ENCODE results near the gene GTF3C6.
"Not testable (repeated sequence)": the region's sequence is repeated elsewhere in the genome, so short reads cannot be mapped to it uniquely, and the experiment has no call there.

Gene GTF3C6

DNA sequence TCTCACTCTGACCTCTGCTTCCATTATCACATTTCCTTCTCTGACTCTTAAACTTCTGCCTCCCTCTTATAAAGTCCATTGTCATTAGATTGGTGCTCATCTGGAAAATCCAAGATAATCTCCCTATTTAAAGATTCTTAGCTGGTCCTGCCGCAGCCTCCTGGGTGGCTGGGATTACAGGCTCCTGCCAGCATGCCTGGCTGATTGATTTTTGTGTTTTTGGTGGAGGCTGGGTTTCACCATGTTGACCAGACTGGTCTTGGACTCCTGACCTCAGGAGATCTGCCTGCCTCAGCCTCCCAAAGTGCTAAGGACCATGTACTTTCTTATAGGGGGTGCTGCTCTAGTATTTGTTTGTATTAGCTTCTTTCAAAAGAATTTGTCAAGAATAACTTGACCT is 18.1 kb downstream of the GTF3C6 start:
- no peak for DNase-seq (ENCODE audit: low read depth in 2 of 2, low spot score in 1 of 2)

DNA sequence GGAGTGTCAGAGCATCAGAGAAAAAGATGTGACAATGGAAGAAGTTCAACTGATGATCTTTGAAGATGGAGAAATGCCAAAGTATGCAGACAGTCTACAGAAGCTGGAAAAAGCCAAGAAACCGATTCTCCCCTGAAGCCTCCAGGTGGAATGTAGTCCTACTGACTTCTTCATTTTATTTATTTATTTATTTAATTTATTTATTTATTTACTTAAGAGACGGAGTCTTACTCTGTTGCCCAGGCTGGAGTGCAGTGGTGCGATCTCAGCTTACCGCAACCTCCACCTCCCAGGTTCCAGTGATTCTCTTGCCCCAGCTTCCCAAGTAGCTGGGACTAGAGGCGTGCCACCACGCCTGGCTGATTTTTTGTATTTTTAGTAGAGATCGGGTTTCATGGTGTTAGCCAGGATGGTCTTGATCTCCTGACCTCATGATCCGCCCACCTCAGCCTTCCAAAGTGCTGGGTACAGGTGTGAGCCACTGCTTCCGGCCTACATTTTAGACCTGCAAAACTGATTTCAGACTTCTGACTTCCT is 21.1 kb downstream of the GTF3C6 start:
- DNase-seq (ENCODE audit: low read depth in 2 of 2, low spot score in 1 of 2): no peak

DNA sequence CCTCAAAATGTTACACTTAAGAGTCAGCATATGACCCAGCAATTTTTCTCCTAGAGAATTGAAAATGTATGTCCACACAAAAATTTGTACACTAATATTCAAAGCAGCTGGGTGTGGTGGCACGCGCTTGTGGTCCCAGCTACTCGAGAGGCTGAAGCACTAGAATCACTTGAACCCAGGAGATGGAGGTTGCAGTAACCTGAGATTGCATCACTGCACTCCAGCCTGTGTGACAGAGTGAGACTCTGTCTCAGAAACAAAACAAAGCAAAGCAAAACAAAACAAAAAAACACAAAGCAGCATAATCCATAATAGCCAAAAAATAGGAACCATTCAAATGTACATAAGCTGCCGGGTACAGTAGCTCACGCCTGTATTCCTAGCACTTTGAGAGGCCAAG is 21.7 kb downstream of the GTF3C6 start:
- DNase-seq (ENCODE audit: low read depth in 2 of 2, low spot score in 1 of 2): no peak

DNA sequence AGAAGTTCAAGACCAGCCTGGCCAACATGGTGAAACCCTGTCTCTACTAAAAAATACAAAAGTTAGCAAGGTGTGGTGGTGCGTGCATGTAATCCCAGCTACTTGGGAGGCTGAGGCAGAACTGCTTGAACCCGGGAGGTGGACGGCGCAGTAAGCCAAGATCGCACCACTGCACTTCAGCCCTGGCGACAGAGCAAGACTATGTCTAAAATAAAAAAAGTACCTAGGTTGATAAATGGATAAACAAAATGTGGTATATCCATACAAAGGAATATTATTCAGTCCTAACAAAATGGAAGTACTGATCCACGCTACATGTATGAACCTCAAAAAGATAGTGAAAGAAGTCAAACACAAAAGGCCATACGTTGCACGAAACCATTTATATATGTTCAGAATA is 22.1 kb downstream of the GTF3C6 start:
- no peak for DNase-seq (ENCODE audit: low read depth in 2 of 2, low spot score in 1 of 2)

DNA sequence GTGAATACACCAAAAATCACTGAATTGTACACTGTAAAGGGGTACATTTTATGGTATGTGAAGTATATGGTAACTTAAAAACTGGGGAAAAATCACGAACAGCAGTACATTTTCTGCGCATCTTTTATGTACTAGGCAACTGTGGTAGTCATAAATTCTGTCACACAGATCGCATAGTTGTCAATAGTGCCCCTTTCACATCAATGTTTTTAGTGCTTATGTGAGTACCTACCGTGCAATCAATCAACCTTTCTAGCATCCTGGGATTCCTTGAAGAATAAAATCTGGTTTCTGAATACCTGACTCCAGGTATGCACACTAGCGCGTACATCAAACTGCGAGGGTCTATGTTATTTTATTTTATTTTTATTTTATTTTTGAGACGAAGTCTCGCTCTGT is 22.7 kb downstream of the GTF3C6 start:
- no peak for DNase-seq (ENCODE audit: low read depth in 2 of 2, low spot score in 1 of 2)

DNA sequence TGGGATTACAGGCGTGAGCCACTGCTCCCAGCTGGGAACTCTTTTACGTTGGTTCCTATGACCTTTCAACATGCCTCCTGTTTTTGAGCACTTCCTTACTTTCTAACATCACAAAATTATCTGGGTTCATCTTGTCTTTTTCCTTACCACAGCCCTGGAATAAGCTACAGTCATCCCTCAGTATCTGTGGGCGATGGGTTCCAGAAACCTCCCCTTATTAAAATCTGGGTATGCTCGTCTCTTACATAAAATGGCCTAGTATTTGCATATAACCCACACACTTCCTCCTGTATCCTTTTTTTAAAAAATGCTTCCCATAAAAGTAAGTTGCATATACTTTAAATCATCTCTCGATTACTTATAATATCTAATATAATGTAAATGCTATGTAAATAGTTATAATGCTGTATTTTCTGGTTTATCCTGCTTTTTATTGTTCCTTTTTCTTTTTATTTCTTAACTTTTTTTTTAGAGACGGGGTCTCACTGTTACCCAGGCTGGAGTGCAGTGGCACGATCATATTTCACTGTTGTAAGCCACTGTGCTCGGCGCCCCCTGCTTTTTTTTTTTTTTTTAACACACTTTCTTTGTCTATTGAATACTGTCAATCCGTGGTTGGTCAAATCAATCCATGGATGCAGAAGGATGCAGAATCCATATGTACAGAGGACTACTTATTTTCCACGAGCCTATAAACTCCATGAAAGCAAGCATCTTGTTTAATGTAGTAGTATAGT is 32.5 kb downstream of the GTF3C6 start:
- DNase-seq (ENCODE audit: low read depth in 2 of 2, low spot score in 1 of 2): no peak

DNA sequence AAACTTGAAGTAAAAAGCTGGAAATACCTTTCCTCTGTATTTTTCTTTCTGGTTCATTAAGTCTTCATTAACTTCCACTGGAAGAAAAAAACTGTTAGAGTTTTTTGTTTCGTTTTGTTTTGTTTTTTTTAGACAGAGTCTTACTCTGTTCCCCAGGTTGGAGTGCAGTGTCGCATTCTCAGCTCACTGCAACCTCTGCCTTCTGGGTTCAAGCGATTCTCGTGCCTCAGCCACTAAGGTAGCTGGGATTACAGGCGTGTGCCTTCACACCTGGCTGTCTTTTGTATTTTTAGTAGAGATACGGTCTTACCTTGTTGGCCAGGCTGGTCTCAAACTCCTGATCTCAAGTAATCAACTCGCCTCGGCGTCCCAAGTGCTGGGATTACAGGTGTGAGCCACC is 38.2 kb downstream of the GTF3C6 start:
- DNase-seq (ENCODE audit: low read depth in 2 of 2, low spot score in 1 of 2): no peak

DNA sequence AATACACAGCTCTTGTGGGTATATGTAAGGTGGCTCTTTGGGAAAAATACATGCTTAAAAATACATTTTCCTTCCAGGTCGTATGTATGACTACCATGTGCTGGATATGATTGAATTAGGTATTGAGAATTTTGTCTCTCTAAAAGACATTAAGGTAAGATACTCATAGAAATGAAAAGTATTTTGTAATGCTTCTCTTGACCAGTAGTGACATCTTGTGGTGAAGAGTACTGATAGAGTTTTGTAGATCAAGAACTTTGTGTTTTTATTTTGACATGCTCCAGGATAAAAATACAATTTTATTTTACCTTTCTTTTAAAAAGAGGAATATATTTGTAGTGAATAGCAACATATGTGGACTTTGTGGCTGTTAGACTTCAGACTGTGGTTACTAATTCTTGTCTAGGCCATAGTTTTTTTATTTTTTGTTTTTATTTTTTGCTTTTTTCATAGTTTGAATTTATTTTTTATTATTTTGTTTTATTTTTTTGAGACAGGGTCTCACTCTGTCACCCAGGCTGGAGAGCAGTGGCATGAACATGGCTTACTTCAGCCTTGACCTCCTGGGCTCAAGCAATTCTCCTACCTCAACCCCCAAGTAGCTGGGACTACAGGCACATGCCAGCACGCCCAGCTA is 41.2 kb downstream of the GTF3C6 start:
- DNase-seq (ENCODE audit: low read depth in 2 of 2, low spot score in 1 of 2): no peak

DNA sequence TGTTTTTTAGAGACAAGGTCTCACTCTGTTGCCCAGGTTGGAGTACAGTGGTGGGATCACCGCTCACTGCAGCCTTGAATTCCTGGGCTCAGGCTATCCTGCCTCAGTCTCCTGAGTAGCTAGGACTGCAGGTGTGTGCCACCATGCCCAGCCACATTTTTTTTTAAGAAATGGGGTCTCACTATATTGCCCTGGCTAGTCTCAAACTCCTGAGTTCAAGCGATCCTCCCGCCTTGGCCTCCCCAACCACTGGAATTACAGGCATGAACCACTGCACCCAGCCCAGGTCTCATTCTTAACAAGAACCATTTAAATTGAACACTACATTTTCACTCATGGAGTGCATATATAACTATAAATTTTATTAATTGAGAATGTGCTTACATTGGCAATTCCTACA is 43.8 kb downstream of the GTF3C6 start:
- DNase-seq (ENCODE audit: low read depth in 2 of 2, low spot score in 1 of 2): no peak

DNA sequence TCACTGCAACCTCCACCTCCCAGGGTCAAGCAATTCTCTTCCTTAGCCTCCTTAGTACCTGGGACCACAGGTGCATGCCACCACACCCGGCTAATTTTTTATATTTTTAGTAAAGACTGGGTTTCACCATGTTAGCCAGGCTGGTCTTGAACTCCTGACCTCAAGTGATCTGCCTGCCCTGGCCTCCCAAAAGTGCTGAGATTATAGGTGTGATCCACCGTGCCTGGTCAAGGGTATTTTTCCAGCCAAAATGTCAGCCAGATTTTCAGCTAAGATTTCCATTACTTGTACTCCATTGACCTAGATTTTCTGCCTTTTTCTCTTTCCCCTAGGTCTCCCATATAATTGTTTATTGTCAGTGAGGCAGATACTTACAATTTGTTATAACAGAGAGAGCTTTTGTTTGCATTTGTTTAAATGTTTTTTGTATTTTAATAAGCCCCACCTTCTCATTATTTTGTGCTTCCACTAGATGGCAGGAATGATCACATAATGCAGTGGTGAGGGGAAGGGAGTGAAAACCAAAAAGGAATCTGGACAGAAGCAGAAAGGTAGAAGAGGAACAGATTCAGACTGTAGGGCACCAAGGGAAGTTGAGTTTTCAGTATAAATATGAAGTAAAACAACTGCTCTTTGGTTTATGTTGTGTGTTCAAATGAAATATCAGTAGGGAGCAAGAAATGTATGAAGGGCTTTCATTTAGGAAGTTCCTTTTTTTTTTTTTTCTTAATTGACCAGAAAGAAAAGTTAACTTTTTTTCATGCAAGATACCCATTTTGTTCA is 53.0 kb downstream of the GTF3C6 start:
- DNase-seq (ENCODE audit: low read depth in 2 of 2, low spot score in 1 of 2): no peak

DNA sequence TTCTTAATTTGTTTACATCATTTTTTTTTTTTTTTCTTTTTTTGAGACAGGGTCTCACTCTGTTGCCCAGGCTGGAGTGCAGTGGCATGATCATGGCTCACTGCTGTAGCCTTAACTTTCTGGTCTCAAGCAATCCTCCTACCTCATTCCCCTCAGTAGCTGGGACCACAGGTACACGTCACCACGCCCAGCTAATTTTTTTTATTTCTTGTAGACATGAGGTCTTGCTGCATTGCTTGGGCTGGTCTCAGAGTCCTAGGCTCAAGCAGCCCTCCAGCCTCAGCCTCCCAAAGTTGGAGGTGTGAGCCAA is 53.6 kb downstream of the GTF3C6 start:
- no peak for DNase-seq (ENCODE audit: low read depth in 2 of 2, low spot score in 1 of 2)

DNA sequence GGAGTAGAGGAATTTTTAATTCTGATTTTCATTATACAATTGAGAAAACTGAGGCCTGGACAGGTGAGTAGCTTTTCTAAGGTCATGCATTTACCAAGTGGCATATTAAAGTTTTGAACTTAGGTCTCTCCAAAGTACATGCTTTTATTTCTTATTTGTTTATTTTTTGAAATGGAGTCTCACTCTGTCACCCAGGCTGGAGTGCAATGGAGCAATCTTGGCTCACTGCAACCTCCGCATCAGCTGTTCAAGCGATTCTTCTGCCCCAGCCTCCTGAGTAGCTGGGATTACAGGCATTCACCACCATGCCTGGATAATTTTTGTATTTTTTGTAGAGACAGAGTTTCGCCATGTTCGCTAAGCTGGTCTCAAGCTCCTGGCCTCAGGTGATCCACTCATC is 54.0 kb downstream of the GTF3C6 start:
- not testable (repeated sequence) for DNase-seq (ENCODE audit: low read depth in 2 of 2, low spot score in 1 of 2)

DNA sequence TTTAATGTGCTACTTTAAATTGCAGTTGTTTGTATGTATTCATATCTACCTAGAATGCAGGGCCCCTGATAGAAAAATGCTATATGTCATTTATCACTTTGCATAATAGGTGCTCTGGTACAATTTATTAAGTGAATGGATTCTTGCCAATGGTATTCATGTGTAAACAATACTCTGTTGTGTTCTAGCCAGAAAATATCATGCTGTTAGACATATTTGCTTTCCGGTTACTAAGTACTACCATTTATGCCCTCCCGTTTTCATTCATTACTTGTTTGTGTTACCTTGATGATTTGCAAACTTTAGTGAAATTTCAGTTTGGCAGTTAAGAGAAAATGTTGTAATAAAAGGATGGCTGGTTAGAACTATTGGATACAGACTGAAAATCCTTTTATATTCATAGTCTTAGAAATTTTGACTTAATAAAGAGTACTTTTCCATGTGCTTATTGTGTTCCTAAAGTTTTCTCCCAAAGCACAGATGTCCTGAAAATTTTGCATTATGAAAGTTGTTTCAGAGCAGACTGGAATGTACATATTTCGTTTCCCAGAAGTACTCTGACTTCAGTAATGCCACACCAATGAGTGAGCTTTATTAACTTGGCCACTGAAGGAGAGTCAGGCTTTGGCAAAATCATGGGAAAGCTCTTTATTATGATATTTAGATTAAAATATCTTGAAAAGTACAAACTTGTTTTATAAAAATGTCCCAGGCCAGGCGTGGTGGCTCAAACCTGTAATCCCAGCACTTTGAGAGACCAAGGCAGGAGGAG is 54.8 kb downstream of the GTF3C6 start:
- no peak for DNase-seq (ENCODE audit: low read depth in 2 of 2, low spot score in 1 of 2)

DNA sequence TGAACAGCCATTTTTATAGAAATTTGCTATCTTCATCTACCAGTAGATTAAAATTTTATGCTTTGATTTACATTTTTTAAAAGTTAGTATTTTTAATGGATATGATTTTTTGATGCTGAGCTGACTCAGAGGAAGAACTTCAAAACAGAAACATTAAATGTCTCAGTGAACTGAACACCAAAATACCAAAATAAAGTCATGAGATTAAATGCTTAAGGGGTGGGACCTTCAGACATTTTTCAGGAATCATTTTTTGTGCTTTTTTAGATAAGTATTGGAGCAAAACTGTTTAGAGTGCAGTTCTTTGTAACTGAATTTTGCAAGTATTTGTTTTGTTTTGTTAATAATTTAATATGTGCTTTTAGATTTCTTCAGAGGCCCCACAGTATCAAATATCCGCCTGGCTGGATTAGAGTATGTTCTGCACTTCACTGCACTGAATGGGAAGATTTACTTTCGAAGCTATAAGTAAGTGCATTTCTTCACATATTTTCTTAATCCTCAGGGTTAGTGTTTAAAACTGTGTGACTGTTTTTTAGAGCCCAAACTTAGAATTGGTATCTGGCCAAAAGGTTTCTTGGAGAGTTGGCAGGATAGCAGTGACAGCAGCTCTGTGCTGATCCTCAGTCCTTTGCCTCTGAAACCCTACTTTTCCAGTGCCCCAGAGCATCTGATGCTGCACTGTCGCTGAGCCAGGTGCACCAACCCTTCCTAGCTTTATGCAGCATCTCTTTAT is 57.1 kb downstream of the GTF3C6 start:
- no peak for DNase-seq (ENCODE audit: low read depth in 2 of 2, low spot score in 1 of 2)

DNA sequence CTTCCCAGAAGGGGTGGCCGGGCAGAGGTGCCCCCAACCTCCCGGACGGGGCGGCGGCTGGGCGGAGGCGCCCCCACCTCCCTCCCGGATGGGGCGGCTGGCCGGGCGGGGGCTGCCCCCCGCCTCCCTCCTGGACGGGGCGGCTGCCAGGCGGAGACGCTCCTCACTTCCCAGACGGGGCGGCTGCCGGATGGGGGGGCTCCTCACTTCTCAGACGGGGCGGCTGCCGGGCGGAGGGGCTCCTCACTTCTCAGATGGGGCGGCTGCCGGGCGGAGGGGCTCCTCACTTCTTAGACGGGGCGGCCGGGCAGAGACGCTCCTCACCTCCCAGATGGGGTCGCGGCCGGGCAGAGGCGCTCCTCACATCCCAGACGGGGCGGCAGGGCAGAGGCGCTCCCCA is 58.7 kb downstream of the GTF3C6 start:
- not testable (repeated sequence) for DNase-seq (ENCODE audit: low read depth in 2 of 2, low spot score in 1 of 2)
